Brain microvascular endothelial cell (primary cell): ENCODE results near the gene CHRNB4.
"Not testable (repeated sequence)": the region's sequence is repeated elsewhere in the genome, so short reads cannot be mapped to it uniquely, and the experiment has no call there.

Experiments used
- DNase-seq: peaks from one replicate; pipeline ENCODE4 v3.0.0-alpha.2; 2020
- H3K27ac ChIP-seq: fragments of 250-450 bp; sonication (Bioruptor Pico); 2 replicates; pipeline ENCODE4 v1.5.1; 2020; ENCODE audit warnings: mild to moderate bottlenecking, moderate library complexity
- H3K27me3 ChIP-seq: fragments of 250-450 bp; sonication (Bioruptor Pico); replicated peaks from 2 replicates; pipeline ENCODE4 v1.5.1; 2020; ENCODE audit warnings: mild to moderate bottlenecking
- H3K36me3 ChIP-seq: fragments of 250-450 bp; sonication (Bioruptor Pico); replicated peaks from 2 replicates; pipeline ENCODE4 v1.5.1; 2020; ENCODE audit warnings: mild to moderate bottlenecking
- H3K4me3 ChIP-seq: 2 replicates; pipeline ENCODE4 v1.5.1; 2011; ENCODE audit warnings: low read depth, mild to moderate bottlenecking, control low read depth, low read length, moderate library complexity
- in situ Hi-C: cut with HindIII; loops from 2 replicates; pipeline ENCODE4 v1.10.0; 2017; ENCODE audit warnings: low sequenced_read_pairs, low pct_ligation_motif_present
- TF ChIP-seq, protein P1 (sequence below): IDR thresholded peaks from 2 replicates; pipeline ENCODE4 v1.5.1; 2011; ENCODE audit warnings: low read depth, mild to moderate bottlenecking, moderate library complexity, low read length, control low read depth, inconsistent platforms; ENCODE audit errors: missing control alignments

CHRNB4 gene, protein sequence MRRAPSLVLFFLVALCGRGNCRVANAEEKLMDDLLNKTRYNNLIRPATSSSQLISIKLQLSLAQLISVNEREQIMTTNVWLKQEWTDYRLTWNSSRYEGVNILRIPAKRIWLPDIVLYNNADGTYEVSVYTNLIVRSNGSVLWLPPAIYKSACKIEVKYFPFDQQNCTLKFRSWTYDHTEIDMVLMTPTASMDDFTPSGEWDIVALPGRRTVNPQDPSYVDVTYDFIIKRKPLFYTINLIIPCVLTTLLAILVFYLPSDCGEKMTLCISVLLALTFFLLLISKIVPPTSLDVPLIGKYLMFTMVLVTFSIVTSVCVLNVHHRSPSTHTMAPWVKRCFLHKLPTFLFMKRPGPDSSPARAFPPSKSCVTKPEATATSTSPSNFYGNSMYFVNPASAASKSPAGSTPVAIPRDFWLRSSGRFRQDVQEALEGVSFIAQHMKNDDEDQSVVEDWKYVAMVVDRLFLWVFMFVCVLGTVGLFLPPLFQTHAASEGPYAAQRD

GRCh38 chr15:78641102-78641748 lies at the start of gene CHRNB4:
TSS of gene CHRNB4 (minus strand) at chr15:78641210. CDS start at chr15:78641133, 77 bp downstream.
- H3K27me3 ChIP-seq, result no peaks in the 10 kb centered on the region
- in situ Hi-C loops, result no loop called here
- H3K36me3 ChIP-seq, result no peaks in the 10 kb centered on the region
- H3K27ac ChIP-seq, result no peak within 1 kb of the TSS
- TF ChIP-seq, protein P1, sequence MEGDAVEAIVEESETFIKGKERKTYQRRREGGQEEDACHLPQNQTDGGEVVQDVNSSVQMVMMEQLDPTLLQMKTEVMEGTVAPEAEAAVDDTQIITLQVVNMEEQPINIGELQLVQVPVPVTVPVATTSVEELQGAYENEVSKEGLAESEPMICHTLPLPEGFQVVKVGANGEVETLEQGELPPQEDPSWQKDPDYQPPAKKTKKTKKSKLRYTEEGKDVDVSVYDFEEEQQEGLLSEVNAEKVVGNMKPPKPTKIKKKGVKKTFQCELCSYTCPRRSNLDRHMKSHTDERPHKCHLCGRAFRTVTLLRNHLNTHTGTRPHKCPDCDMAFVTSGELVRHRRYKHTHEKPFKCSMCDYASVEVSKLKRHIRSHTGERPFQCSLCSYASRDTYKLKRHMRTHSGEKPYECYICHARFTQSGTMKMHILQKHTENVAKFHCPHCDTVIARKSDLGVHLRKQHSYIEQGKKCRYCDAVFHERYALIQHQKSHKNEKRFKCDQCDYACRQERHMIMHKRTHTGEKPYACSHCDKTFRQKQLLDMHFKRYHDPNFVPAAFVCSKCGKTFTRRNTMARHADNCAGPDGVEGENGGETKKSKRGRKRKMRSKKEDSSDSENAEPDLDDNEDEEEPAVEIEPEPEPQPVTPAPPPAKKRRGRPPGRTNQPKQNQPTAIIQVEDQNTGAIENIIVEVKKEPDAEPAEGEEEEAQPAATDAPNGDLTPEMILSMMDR, result peak; percentile 39
- H3K4me3 ChIP-seq, result peak within 1 kb of the TSS; percentile 46
- DNase-seq, result no peak

DNA sequence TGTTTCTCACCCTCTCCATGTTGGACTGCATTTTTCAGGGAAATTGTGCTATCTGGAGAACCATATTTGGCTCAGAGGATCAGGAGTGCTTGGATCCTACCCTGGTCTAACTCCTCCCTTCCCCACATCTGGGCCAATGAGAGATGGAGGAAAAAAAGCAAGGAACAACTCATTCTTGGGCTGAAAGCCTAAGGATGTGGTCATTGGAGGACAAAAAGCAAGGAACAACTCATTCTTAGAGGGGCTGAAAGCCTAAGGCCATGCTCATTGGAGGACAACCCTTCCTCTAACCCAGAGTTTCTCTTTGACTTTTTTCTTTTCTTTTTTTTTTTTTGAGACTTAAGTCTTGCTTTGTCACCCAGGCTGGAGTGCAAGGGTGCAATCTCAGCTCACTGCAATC lies 48.6 kb upstream of the CHRNB4 start:
- Histone ChIP-seq H3K27me3 (no peaks in the 10 kb centered on the region), H3K4me3 (no peak overlapping the region), H3K27ac (no peak overlapping the region), H3K36me3 (no peaks in the 10 kb centered on the region)
- TF ChIP-seq, protein P1, result no peak
- no peak for DNase-seq
- in situ Hi-C loops, result no loop called here

DNA sequence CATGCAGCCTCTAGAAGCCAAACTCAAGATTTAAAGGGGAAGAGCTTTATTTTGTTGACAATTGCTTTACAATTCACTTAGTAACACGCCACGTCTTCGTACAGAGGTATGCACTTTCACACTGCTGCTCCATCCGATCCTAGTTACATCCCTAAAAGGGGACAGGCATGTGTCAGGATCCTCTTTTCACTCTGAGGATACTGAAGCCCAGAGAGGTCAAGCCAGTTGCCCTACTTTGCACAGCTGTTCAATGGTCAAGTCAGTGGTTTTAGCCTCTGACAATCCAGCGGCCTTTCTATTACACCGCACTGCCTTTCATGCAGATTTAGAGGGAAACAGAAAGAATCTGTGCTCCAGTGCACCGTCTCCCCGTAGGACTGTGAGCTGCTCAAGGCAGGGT lies 44.9 kb upstream of the CHRNB4 start:
- Histone ChIP-seq H3K27ac (no peak overlapping the region), H3K27me3 (no peaks in the 10 kb centered on the region), H3K4me3 (no peak overlapping the region), H3K36me3 (no peaks in the 10 kb centered on the region)
- DNase-seq, result no peak
- TF ChIP-seq, protein P1, result no peak
- in situ Hi-C loops, result no loop called here

DNA sequence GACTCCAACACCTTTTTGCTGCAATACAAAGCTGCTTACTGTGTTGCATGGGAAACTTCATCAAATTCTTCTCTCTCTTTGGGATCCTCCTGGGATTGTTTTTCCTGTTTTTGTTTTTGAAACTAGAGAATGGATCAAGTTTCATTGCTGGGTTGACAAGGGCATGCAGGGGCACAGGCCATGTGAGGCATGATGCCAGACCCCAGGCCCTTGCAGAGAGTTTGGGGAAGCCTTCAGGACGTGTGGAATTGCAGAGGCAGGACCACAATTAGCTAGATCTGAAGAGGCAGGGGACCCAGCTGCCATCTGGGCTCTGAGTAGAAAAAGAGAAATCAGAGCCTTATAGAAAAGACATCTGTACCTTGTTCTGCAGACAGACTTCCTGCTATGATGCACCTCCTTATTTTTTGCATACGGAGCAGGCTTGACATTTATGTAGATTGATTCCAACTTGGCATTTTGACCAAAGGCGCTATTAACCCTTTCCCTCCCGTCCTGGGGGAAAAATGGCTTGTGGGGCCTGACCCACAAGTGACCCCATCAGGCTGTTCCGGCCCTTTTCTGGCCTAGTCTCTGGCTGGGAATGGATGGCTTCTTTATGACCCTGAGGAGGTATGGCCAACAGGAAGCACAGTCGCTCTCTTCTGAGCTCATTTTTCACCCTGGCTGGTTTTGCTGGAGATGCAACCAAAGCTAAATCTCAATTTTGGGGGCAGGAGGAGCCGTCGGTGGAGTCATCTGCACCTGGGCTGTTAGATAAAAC lies 44.3 kb upstream of the CHRNB4 start:
- no peaks in the 10 kb centered on the region for H3K36me3 ChIP-seq
- in situ Hi-C loops, result no loop called here
- TF ChIP-seq, protein P1, result no peak
- DNase-seq, result no peak
- H3K4me3 ChIP-seq, result no peak overlapping the region
- no peaks in the 10 kb centered on the region for H3K27me3 ChIP-seq
- no peak overlapping the region for H3K27ac ChIP-seq

- no peak for DNase-seq
- no peaks in the 10 kb centered on the region for H3K36me3 ChIP-seq
- no peak overlapping the region for H3K27ac ChIP-seq
- H3K27me3 ChIP-seq, result no peaks in the 10 kb centered on the region
- TF ChIP-seq, protein P1, result no peak
- in situ Hi-C loops, result no loop called here
- H3K4me3 ChIP-seq, result no peak overlapping the region
Measured at GRCh38 chr15:78684657-78685056, 43.6 kb upstream of the CHRNB4 start.

DNA sequence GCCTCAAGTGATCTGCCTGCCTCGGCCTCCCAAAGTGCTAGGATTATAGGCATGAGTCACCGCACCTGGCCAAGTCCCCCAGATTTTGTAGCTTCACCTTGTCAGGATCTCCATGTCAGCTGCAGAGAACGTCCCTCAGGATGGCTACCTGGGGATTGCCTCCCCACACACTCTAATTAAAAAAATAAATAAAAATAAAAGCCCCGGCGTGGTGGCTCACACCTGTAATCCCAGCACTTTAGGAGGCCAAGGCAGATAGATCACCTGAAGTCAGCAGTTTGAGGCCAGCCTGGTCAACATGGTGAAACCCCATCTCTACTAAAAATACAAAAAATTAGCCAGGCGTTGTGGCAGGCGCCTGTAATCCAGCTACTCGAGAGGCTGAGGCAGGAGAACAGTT lies 42.6 kb upstream of the CHRNB4 start:
- H3K36me3 ChIP-seq, DNase-seq, H3K27ac ChIP-seq, in situ Hi-C loops, H3K27me3 ChIP-seq, H3K4me3 ChIP-seq: not testable (repeated sequence)
